Tibial artery (tissue), 4 donors: ENCODE measurements around the gene ATG2B.

Experiments
- DNase-seq, 2 donors: peaks; one replicate each; pipeline ENCODE4 v3.0.0-alpha.2; 2019
- H3K27ac ChIP-seq, 2 donors: fragments of 200-600 bp; sonication (generic) in 1 of 2; 1 replicate in 1 of 2; 2 replicates in 1 of 2; pipeline ENCODE4 v1.5.1; 2018 to 2019; ENCODE audit warnings: mild to moderate bottlenecking in 1 of 2
- H3K27me3 ChIP-seq, 2 donors: fragments of 200-600 bp; sonication (generic) in 1 of 2; one replicate each; pipeline versions ENCODE4 v1.5.1 to v1.6.0; 2016 to 2019
- H3K36me3 ChIP-seq, 3 donors: fragments of 200-600 bp; sonication (generic) in 2 of 3; one replicate each; pipeline ENCODE4 v1.5.1; 2016 to 2019; ENCODE audit warnings: mild to moderate bottlenecking in 2 of 3
- H3K4me1 ChIP-seq, 4 donors: fragments of 200-600 bp; sonication (generic) in 2 of 4; 1 replicate in 3 of 4; 2 replicates in 1 of 4; pipeline ENCODE4 v1.5.1; 2016 to 2019
- H3K4me3 ChIP-seq, 2 donors: fragments of 200-600 bp; sonication (generic) in 1 of 2; 1 replicate in 1 of 2; 2 replicates in 1 of 2; pipeline ENCODE4 v1.5.1; 2018 to 2019; ENCODE audit warnings: mild to moderate bottlenecking in 2 of 2
- H3K9me3 ChIP-seq, 3 donors: fragments of 200-600 bp; sonication (generic) in 1 of 3; one replicate each; pipeline ENCODE4 v1.5.1; 2016 to 2019
- CTCF ChIP-seq, 2 experiments: fragments of 200-600 bp in 1 of 2; fragments of 450-650 bp in 1 of 2; IDR thresholded peaks; one replicate each; pipeline ENCODE4 v1.5.1; 2017 to 2019; ENCODE audit warnings: antibody characterized with exemption in 2 of 2, mild to moderate bottlenecking in 1 of 2, moderate library complexity in 1 of 2
- intact Hi-C: fragments of 100-400 bp; cut with DNase I; formaldehyde crosslinking; loops from one replicate; pipeline ENCODE4 v1.15.0; 2023; ENCODE audit warnings: low total_unique reads

Gene ATG2B

GRCh38 chr14:96272777-96273473 lies 90.2 kb downstream of the ATG2B start:
- no peak for TF ChIP-seq CTCF (IDR thresholded peaks at IDR 0.05)
- DNase-seq: no peak
- H3K4me3 ChIP-seq: no peak overlapping the region
- no peak overlapping the region for H3K27ac ChIP-seq
- intact Hi-C loops: loop anchor here (10.0 kb wide), 1 partner anchor 168 kb away; no protein-coding TSS in a partner anchor
- peaks cover 0 to 5% (median 0%) of the 10 kb centered on the region in 4 donors for H3K4me1 ChIP-seq
- H3K9me3 ChIP-seq: peaks cover 5 to 12% (median 7%) of the 10 kb centered on the region in 3 donors
- peaks cover 0 to 9% of the 10 kb centered on the region in 2 donors for H3K27me3 ChIP-seq
- peaks cover 0 to 4% (median 0%) of the 10 kb centered on the region in 3 donors for H3K36me3 ChIP-seq

GRCh38 chr14:96271421-96271762 lies 91.7 kb downstream of the ATG2B start:
- H3K36me3 ChIP-seq: no peaks in the 10 kb centered on the region
- peaks cover 0 to 14% of the 10 kb centered on the region in 2 donors for H3K27me3 ChIP-seq
- peaks cover 0 to 5% (median 0%) of the 10 kb centered on the region in 4 donors for H3K4me1 ChIP-seq
- H3K27ac ChIP-seq: no peak overlapping the region
- peaks cover 0 to 5% (median 0%) of the 10 kb centered on the region in 3 donors for H3K9me3 ChIP-seq
- no peak overlapping the region for H3K4me3 ChIP-seq
- no peak for TF ChIP-seq CTCF (IDR thresholded peaks at IDR 0.05)
- intact Hi-C loops: loop anchor here (10.0 kb wide), 1 partner anchor 167 kb away; no protein-coding TSS in a partner anchor
- no peak for DNase-seq

GRCh38 chr14:96270565-96271420 lies 92.3 kb downstream of the ATG2B start:
- intact Hi-C loops: loop anchor here (10.0 kb wide), 1 partner anchor 166 kb away; no protein-coding TSS in a partner anchor
- Histone ChIP-seq H3K9me3 (peaks cover 0 to 5% (median 0%) of the 10 kb centered on the region in 3 donors), H3K27ac (no peak overlapping the region), H3K4me3 (no peak overlapping the region), H3K4me1 (peaks cover 0 to 5% (median 0%) of the 10 kb centered on the region in 4 donors), H3K27me3 (peaks cover 0 to 14% of the 10 kb centered on the region in 2 donors), H3K36me3 (no peaks in the 10 kb centered on the region)
- DNase-seq: no peak
- no peak for TF ChIP-seq CTCF (IDR thresholded peaks at IDR 0.05)

GRCh38 chr14:96269359-96269710 lies 93.8 kb downstream of the ATG2B start:
- Histone ChIP-seq H3K4me3 (no peak overlapping the region), H3K27ac (no peak overlapping the region), H3K9me3 (peaks cover 0 to 5% (median 0%) of the 10 kb centered on the region in 3 donors), H3K27me3 (peaks cover 0 to 14% of the 10 kb centered on the region in 2 donors), H3K36me3 (no peaks in the 10 kb centered on the region), H3K4me1 (no peaks in the 10 kb centered on the region)
- intact Hi-C loops: no loop called here
- no peak for DNase-seq
- TF ChIP-seq CTCF (IDR thresholded peaks at IDR 0.05): no peak

- Histone ChIP-seq H3K27ac (no peak overlapping the region), H3K36me3 (no peaks in the 10 kb centered on the region), H3K9me3 (peaks cover 0 to 5% (median 0%) of the 10 kb centered on the region in 3 donors), H3K27me3 (peaks cover 0 to 14% of the 10 kb centered on the region in 2 donors), H3K4me1 (no peaks in the 10 kb centered on the region), H3K4me3 (no peak overlapping the region)
- DNase-seq: peak in 1 of 2 donors; percentile 45
- intact Hi-C loops: no loop called here
- TF ChIP-seq CTCF (IDR thresholded peaks at IDR 0.05): no peak
These were observed 94.4 kb downstream of the ATG2B start for GRCh38 chr14:96268431-96269358.
